MM.1S (cell line): ENCODE measurements around the gene IL10RB.

Source experiments
- DNase-seq: peaks from one replicate; pipeline ENCODE4 v3.0.0-alpha.2; 2015
- H2AFZ ChIP-seq: fragments of 300-600 bp; sonication (generic); 2 replicates; pipeline ENCODE4 v1.6.0; 2016; ENCODE audit warnings: antibody characterized with exemption, low read length
- H3F3A ChIP-seq: fragments of 300-600 bp; sonication (generic); 2 replicates; pipeline ENCODE4 v1.6.1; 2016; ENCODE audit warnings: mild to moderate bottlenecking, antibody characterized with exemption, low read length, moderate library complexity, mixed read lengths; ENCODE audit not compliant: insufficient read depth
- H3K27ac ChIP-seq: fragments of 300-600 bp; sonication (generic); 2 replicates; pipeline ENCODE4 v1.5.1; 2016; ENCODE audit warnings: mild to moderate bottlenecking, low read length
- H3K27me3 ChIP-seq: fragments of 300-600 bp; sonication (generic); replicated peaks from 2 replicates; pipeline ENCODE4 v1.6.0; 2016; ENCODE audit warnings: low read length; ENCODE audit not compliant: insufficient read depth
- H3K36me3 ChIP-seq: fragments of 300-600 bp; sonication (generic); replicated peaks from 2 replicates; pipeline ENCODE4 v1.6.1; 2016; ENCODE audit warnings: mild to moderate bottlenecking, low read length, mixed read lengths; ENCODE audit not compliant: insufficient read depth
- H3K4me1 ChIP-seq: fragments of 300-600 bp; sonication (generic); 2 replicates; pipeline ENCODE4 v1.6.1; 2016; ENCODE audit warnings: low read length, mixed read lengths
- H3K4me2 ChIP-seq: fragments of 300-600 bp; sonication (generic); 2 replicates; pipeline ENCODE4 v1.6.0; 2016; ENCODE audit warnings: low read depth, low read length
- H3K4me3 ChIP-seq: fragments of 300-600 bp; sonication (generic); 2 replicates; pipeline ENCODE4 v1.5.1; 2016; ENCODE audit warnings: low read length, mixed read lengths
- H3K79me2 ChIP-seq: fragments of 300-600 bp; sonication (generic); 2 replicates; pipeline ENCODE4 v1.6.1; 2016; ENCODE audit warnings: mixed run types, low read length, mixed read lengths
- H3K9ac ChIP-seq: fragments of 300-600 bp; sonication (generic); 2 replicates; pipeline ENCODE4 v1.6.1; 2016; ENCODE audit warnings: low read length, mixed read lengths
- H3K9me2 ChIP-seq: fragments of 300-600 bp; sonication (generic); replicated peaks from 2 replicates; pipeline ENCODE4 v1.6.1; 2016; ENCODE audit warnings: mild to moderate bottlenecking, low read length, mixed read lengths; ENCODE audit not compliant: insufficient read depth
- H3K9me3 ChIP-seq: fragments of 300-600 bp; sonication (generic); replicated peaks from 2 replicates; pipeline ENCODE4 v1.6.1; 2016; ENCODE audit warnings: mild to moderate bottlenecking, low read length, mixed read lengths; ENCODE audit not compliant: insufficient read depth
- H4K20me1 ChIP-seq: fragments of 300-600 bp; sonication (generic); 2 replicates; pipeline ENCODE4 v1.6.1; 2016; ENCODE audit warnings: mild to moderate bottlenecking, low read length, moderate library complexity, mixed read lengths; ENCODE audit not compliant: insufficient read depth
- CTCF ChIP-seq: fragments of 300-600 bp; sonication (generic); IDR thresholded peaks from 2 replicates; pipeline ENCODE4 v1.5.1; 2016; ENCODE audit warnings: antibody characterized with exemption, low read length, mixed read lengths
- EZH2 ChIP-seq: fragments of 300-600 bp; sonication (generic); optimal IDR thresholded peaks from 2 replicates; pipeline ENCODE3; 2017; ENCODE audit warnings: low read depth, mild to moderate bottlenecking, antibody characterized with exemption, low read length, mixed read lengths
- EZH2phosphoT487 ChIP-seq: fragments of 300-600 bp; sonication (generic); IDR thresholded peaks from 2 replicates; pipeline ENCODE4 v1.6.1; 2018; ENCODE audit warnings: antibody characterized with exemption, low read length

Gene IL10RB

DNA sequence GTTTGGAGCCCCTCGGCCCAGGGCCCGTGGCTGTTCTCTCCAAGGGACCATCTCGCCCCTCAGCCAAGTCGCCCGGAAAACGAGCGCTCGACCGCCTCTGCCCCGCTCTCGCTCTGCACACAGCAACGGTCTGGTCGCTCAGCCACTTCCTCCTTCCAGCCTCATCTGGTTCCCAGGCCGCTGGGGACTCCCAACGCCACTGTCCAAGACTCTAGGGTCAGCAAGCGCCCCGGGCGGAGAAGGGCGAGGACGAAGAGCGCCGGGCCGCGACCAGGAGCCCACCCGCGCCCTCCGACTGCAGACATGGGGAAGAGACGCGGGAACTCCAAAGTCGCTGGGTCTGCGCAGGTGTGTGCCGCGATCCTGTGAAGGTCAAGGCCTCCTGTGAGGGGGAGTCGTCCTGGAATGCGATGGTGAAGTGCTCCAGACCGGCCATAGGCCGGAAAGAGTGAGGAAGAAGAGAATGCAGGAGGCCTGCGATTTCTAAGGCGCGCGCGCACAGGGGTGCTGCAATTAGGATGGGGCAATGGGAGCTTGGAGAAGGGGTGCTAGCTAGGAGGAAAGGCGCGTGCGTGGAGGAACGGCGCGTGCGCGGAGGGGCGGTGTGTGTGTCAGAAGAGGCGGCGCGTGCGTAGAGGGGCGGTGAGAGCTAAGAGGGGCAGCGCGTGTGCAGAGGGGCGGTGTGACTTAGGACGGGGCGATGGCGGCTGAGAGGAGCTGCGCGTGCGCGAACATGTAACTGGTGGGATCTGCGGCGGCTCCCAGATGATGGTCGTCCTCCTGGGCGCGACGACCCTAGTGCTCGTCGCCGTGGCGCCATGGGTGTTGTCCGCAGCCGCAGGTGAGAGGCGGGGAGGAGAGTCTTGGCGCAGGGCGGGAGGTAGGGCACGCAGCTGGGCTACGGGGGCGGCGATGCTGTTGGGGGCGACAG lies 58.4 kb downstream of the IL10RB start, which contains the start of gene IFNAR1:
Gene IFNAR1 (plus strand): TSS at position 680 of the 931 bp plus-strand sequence. CDS start 86 bp downstream, at position 766.
- Histone ChIP-seq H3K27ac (peak within 1 kb of the TSS; percentile 83), H2AFZ (peak within 1 kb of the TSS; percentile 83), H3K4me3 (peak within 1 kb of the TSS; percentile 86), H3K9me2 (no peaks in the 10 kb centered on the region), H3K79me2 (peaks cover 47% of the 10 kb centered on the region), H3K9me3 (no peaks in the 10 kb centered on the region), H4K20me1 (no peaks in the 10 kb centered on the region), H3K4me1 (peaks cover 32% of the 10 kb centered on the region), H3K4me2 (peak within 1 kb of the TSS; percentile 78), H3F3A (peaks cover 29% of the 10 kb centered on the region), H3K36me3 (0 out of 2 replicates have a peak, but pooled peaks cover 4% of the 10 kb centered on the region), H3K27me3 (no peaks in the 10 kb centered on the region), H3K9ac (peak within 1 kb of the TSS; percentile 85)
- no peak for TF ChIP-seq EZH2
- TF ChIP-seq CTCF, result peak; percentile 5; the same call in 1 of the 2 replicates
- DNase-seq, result peak; percentile 99

- Histone ChIP-seq H3K27ac (peak overlapping the region; percentile 83), H3K79me2 (peaks cover 55% of the 10 kb centered on the region), H3K4me2 (peak overlapping the region; percentile 72), H4K20me1 (no peaks in the 10 kb centered on the region), H3K9ac (peak overlapping the region; percentile 85), H3K27me3 (no peaks in the 10 kb centered on the region), H3K9me3 (no peaks in the 10 kb centered on the region), H3K4me1 (peaks cover 41% of the 10 kb centered on the region), H3K4me3 (peak overlapping the region; percentile 86), H3K9me2 (no peaks in the 10 kb centered on the region), H3F3A (peaks cover 38% of the 10 kb centered on the region), H2AFZ (peak overlapping the region; percentile 77), H3K36me3 (0 out of 2 replicates have a peak, but pooled peaks cover 4% of the 10 kb centered on the region)
- DNase-seq, result peak; percentile 90
- no peak for TF ChIP-seq CTCF
Observed at GRCh38 chr21:33325222-33326067, 59.3 kb downstream of the IL10RB start.

- Histone ChIP-seq H3K27me3 (no peaks in the 10 kb centered on the region), H3K27ac (no peak overlapping the region), H4K20me1 (no peaks in the 10 kb centered on the region), H3K9me2 (no peaks in the 10 kb centered on the region), H3K36me3 (0 out of 2 replicates have a peak, but pooled peaks cover 4% of the 10 kb centered on the region), H3K79me2 (peaks cover 68% of the 10 kb centered on the region), H3K4me2 (peak overlapping the region; percentile 14; the same call in 1 of the 2 replicates), H3F3A (peaks cover 56% of the 10 kb centered on the region), H2AFZ (no peak overlapping the region), H3K4me1 (peaks cover 57% of the 10 kb centered on the region), H3K4me3 (no peak overlapping the region), H3K9ac (no peak overlapping the region), H3K9me3 (no peaks in the 10 kb centered on the region)
- TF ChIP-seq EZH2 (no peak), EZH2phosphoT487 (no peak), CTCF (no peak)
- DNase-seq, result no peak
Observed at GRCh38 chr21:33327326-33327725, 61.2 kb downstream of the IL10RB start.
